HG02973 (cell line): Measurements from ENCODE around the gene CACNB2.

ENCODE experiments used
- ATAC-seq: cut with Tn5 transposase; IDR thresholded peaks from one replicate; pipeline ENCODE4 v1.9.1; 2021; ENCODE audit warnings: moderate library complexity; ENCODE audit not compliant: unreplicated experiment

CACNB2 gene

GRCh38 chr10:18224626-18225445 is 84.6 kb downstream of the CACNB2 start:
- no peak for ATAC-seq

- no peak for ATAC-seq
Observed at GRCh38 chr10:18226336-18226735, 86.1 kb downstream of the CACNB2 start.

GRCh38 chr10:18229826-18230225 is 89.6 kb downstream of the CACNB2 start:
- no peak for ATAC-seq

- no peak for ATAC-seq
Observed at GRCh38 chr10:18230794-18231193, 90.6 kb downstream of the CACNB2 start.

GRCh38 chr10:18231480-18231879 is 91.3 kb downstream of the CACNB2 start:
- no peak for ATAC-seq

- no peak for ATAC-seq
Observed at GRCh38 chr10:18233775-18234174, 93.6 kb downstream of the CACNB2 start.

GRCh38 chr10:18235477-18235876 is 95.3 kb downstream of the CACNB2 start:
- ATAC-seq: no peak

GRCh38 chr10:18236756-18237155 is 96.5 kb downstream of the CACNB2 start:
- no peak for ATAC-seq

- no peak for ATAC-seq
Observed at GRCh38 chr10:18238870-18239485, 98.8 kb downstream of the CACNB2 start.

GRCh38 chr10:18240185-18240882 is 100.1 kb downstream of the CACNB2 start:
- ATAC-seq: no peak

- no peak for ATAC-seq
Observed at GRCh38 chr10:18246967-18247366, 106.7 kb downstream of the CACNB2 start.

GRCh38 chr10:18252086-18252485 is 111.9 kb downstream of the CACNB2 start:
- no peak for ATAC-seq

- no peak for ATAC-seq
Observed at GRCh38 chr10:18254086-18254485, 113.9 kb downstream of the CACNB2 start.

- no peak for ATAC-seq
Observed at GRCh38 chr10:18254692-18255091, 114.5 kb downstream of the CACNB2 start.

- ATAC-seq: no peak
Observed at GRCh38 chr10:18260310-18260922, 120.2 kb downstream of the CACNB2 start.

GRCh38 chr10:18261063-18261610 is 120.9 kb downstream of the CACNB2 start:
- ATAC-seq: no peak

GRCh38 chr10:18261768-18262231 is 121.6 kb downstream of the CACNB2 start:
- no peak for ATAC-seq

GRCh38 chr10:18264466-18265050 is 124.3 kb downstream of the CACNB2 start:
- no peak for ATAC-seq

- ATAC-seq: no peak
Observed at GRCh38 chr10:18268005-18268404, 127.8 kb downstream of the CACNB2 start.

GRCh38 chr10:18271491-18271890 is 131.3 kb downstream of the CACNB2 start:
- no peak for ATAC-seq

GRCh38 chr10:18273039-18273438 is 132.8 kb downstream of the CACNB2 start:
- no peak for ATAC-seq
